ENCODE measurements around the gene ATG5.
A peak's percentile ranks its signal among the peaks of the same experiment; 100 is the strongest.
"Not testable (repeated sequence)": the region's sequence is repeated elsewhere in the genome, so short reads cannot be mapped to it uniquely, and the experiment has no call there.

ATG5 gene

DNA sequence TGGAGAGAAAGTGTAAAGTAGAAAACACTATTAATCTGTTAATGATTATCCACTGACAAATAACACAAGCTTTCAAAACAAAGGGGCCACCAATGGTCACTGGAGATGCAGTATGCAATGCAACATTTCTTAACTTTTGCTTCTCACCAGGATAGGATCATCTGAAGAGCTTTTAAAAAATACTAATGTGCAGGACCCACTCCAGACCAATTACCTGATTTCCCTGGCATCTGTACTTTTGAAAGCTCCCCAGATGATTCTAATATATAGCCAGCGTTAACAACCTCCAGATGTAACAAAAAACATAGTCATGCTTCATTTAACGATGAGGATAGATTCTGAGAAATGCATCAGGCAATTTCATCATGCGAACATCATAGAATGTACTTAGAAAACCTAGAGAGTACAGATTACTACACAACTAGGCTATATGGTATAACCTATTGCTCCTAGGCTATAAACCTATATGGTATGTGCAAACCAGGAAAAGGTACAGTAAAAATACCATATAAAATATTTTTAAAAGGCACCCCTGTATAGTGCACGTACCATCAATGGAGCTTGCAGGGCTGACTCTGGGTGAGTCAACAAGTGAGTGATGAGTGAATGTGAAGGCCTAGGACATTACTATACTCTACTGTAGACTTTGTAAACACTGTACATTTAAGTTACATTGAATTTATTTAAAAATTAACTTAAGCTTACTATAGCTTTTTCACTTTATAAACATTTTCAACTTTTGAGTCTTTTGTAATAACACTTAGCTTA lies 69.2 kb downstream of the ATG5 start:
- DNase-seq = no peak

- no peak for DNase-seq
Measured at GRCh38 chr6:106255306-106255705, 70.3 kb downstream of the ATG5 start.

DNA sequence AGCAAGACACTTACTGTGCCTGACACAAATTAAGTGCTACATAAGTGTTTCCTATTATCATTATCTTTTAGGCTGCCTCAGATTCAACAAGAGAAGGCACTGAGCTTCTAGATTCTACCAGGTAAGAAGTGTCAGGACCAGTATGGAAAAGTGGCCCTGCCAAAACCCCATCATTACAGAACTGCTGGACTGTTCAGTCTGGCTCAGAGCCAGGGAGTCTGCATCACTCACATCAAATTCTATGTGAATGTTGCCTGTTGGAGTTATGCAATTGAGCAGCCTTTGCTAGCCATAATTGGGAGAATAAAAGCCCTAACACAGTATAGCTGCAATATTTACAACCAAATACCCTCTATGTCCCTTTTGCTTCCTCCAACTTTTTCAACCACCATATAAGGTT lies 70.9 kb downstream of the ATG5 start:
- no peak for DNase-seq

DNA sequence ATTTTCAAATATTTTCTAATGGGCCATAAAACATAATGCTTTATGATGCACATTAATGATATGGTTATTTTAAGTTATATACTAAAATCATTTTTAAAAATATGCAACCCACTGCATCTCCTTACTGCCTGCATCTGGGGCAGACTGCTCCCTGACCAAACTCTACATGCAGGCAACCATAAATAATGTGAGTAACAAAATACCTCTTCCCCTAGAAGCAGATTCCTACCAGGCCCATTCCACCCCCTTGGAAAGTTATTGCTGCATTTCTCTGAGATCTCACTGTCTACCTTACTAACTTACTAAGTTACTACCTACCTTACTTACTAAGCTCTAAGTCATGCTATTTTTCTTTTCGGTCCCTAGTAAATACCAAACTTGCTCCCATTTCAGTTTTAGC lies 71.8 kb downstream of the ATG5 start:
- DNase-seq = no peak

GRCh38 chr6:106253172-106253571 lies 72.4 kb downstream of the ATG5 start:
- DNase-seq = no peak

DNA sequence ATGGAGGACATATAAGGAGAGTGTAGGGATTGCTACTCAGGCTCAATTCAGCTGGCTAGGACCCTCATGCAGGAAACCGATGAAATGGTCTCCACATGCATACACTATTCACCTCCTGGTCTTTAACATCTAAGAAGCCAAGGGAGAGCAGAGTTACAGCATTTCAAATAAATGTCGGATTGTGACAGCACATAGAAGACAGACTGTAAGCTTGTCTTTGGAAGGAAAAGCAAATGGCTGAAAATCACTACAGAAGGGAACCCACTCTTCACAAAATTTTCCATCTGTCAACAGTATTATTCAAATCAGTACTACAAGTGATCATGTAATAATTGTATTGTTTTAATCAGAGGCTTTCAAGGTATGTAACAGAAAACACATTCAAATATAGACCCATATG lies 72.9 kb downstream of the ATG5 start:
- DNase-seq = no peak

- DNase-seq = not testable (repeated sequence)
Measured at GRCh38 chr6:106251531-106252255, 73.9 kb downstream of the ATG5 start.

GRCh38 chr6:106250953-106251352 lies 74.6 kb downstream of the ATG5 start:
- DNase-seq = no peak

- DNase-seq = no peak
Measured at GRCh38 chr6:106249658-106250057, 75.9 kb downstream of the ATG5 start.

DNA sequence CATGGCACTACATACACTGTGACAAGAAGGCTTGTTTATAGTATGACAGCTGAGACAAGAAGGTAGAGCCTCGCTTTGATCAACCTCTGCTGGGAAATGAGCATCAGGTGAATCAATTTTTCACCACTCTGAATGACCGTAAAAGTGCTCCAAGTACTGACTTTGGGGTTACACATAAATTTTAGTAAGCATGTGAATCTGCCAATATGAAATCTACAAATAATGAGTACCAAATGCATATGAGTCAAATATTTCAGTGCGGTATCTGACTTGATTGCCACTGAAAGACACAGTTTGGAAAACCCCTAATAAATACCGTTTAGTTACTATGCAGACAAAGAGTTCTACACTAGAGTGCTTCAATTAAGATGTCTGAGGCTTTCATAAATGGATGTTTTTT lies 77.8 kb downstream of the ATG5 start:
- no peak for DNase-seq

GRCh38 chr6:106247293-106247692 lies 78.3 kb downstream of the ATG5 start:
- no peak for DNase-seq

GRCh38 chr6:106244931-106245330 lies 80.6 kb downstream of the ATG5 start:
- DNase-seq = no peak

GRCh38 chr6:106244521-106244920 lies 81.0 kb downstream of the ATG5 start:
- DNase-seq = no peak

GRCh38 chr6:106243261-106243660 lies 82.3 kb downstream of the ATG5 start:
- no peak for DNase-seq

GRCh38 chr6:106241498-106241897 lies 84.1 kb downstream of the ATG5 start:
- no peak for DNase-seq

DNA sequence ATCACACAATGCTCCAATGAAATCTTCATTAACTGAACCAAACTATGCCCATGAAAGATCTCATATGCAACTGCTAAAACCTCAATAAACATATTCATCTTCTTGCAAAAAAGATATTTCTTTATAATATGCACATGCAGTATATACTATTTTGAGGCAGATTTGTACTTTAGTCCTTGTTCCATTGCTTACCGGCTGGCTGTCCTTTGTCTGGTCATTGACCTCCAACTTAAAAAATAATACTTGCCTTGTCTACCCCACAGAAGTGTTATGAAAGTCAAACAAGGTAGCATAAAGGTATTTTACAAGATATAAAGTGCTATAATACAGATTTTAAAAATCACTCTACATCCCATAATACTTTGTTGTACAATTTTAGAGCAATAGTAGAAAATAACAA lies 88.3 kb downstream of the ATG5 start:
- DNase-seq = no peak

- not testable (repeated sequence) for DNase-seq
Measured at GRCh38 chr6:106229876-106230445, 95.6 kb downstream of the ATG5 start.

DNA sequence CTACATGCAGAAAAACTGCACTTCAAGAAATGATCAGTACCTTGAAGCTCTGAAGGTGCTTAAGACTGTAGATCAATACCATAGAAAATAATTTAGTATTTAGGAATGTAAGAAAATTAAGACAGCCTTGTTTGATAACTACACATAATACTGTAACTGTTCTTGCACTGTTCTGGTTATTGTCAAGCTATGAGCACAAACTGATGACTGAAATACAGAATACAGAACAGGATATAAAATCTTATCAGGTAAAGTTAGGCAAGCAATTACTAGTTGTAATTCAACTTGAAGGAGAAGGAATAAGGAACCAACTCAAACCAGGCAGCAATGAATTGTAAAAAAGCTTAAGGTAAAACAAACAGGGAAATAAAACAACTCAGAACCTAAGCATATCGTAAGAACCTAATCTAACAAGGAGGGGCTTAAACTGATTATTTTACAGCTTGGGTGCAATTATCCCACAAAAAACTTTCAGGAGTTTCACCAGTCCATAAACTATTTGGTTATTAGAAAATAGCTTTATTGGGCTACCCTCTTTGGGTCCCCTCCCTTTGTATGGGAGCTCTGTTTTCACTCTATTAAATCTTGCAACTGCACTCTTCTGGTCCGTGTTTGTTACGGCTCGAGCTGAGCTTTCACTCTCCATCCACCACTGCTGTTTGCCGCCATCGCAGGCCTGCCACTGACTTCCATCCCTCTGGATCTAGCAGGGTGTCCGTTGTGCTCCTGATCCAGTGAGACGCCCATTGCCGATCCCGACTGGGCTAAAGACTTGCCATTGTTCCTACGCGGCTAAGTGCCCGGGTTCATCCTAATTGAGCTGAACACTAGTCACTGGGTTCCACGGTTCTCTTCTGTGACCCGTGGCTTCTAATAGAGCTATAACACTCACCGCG lies 97.7 kb downstream of the ATG5 start:
- DNase-seq = no peak

DNA sequence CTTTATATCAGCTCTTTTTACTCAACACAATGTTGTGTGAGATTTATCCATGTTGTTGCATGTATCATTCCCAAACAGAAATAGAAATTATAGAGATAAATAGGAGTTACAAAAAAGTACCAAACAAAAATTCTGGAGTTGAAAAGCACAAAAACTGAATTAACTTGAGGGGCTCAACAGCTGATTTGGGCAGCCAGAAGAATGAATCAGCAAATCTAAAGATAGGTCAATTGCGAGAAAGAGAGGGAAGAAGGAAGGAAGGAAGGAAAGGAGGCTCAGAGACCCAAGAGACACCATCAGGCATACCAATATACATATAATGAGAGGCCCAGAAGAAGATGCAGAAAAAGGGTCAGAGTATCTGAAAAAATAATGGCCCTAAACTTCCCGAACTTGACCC lies 98.9 kb downstream of the ATG5 start:
- DNase-seq = no peak

- no peak for DNase-seq
Measured at GRCh38 chr6:106225581-106225980, 100.0 kb downstream of the ATG5 start.

GRCh38 chr6:106223300-106223930 lies 102.1 kb downstream of the ATG5 start:
- peak; percentile 27 for DNase-seq

DNA sequence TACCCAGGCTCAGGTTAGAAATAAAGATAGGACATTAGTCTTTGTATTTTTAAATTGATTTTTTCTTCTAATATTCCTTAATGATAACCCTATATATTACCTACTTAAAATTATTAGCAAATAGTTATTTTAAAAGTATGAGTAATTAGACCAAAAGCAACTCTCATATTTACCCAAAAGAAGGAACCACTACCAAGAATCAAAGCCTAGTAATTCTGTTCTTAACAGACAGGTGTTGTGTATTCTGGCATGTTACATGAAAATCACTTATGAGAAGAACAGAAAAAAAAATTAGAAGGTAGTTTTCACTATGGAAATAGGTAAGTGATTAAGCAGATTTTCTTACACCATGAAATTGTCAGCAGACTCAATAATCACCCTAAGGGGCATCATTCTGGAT lies 105.1 kb downstream of the ATG5 start:
- DNase-seq = no peak

DNA sequence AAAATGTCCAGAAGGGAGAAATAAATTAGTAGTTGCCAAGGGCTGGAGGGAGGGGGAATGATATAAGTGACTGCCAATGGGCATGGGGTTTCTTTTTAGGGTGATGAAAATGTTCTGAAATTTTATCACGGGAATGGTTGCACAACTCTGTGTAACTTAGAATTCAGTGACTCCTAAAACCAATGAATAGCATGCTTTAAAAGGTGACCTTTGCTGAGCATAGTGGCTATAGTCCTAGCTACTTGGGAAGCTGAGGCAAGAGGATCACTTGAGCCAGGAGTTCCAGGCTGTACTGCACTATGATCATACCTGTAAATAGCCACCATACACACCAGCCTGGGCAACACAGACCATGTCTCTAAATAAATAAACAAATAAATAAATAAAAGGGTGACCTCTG lies 109.0 kb downstream of the ATG5 start:
- no peak for DNase-seq

Measured in NCI-H2171 (cell line).